ENCODE measurements around the gene DIRAS1.
A peak's percentile ranks its signal among the peaks of the same experiment; 100 is the strongest.

GRCh38 chr19:2678044-2678671, 43.0 kb downstream of the DIRAS1 start:
- TF ChIP-seq CTCF (IDR thresholded peaks at IDR 0.05) (no peak), EP300 (IDR thresholded peaks at IDR 0.05) (peak in 1 of 2 donors; percentile 34)
